Mesenchymal stem cell (in vitro differentiated cells and primary cell): ENCODE results near the gene NEDD9.
A peak's percentile ranks its signal among the peaks of the same experiment; 100 is the strongest.

Experiments used
- DNase-seq: peaks from one replicate; pipeline ENCODE4 v3.0.0-alpha.2; 2013
- H2AFZ ChIP-seq: one replicate; pipeline ENCODE4 v1.6.1; 2013; ENCODE audit warnings: low read depth, mild to moderate bottlenecking, control low read depth, inconsistent platforms, low read length, moderate library complexity
- H2AK5ac ChIP-seq: 2 replicates; pipeline ENCODE4 v1.6.1; 2013; ENCODE audit warnings: low read length, moderate library complexity, mild to moderate bottlenecking, inconsistent platforms; ENCODE audit not compliant: severe bottlenecking
- H2BK120ac ChIP-seq: one replicate; pipeline ENCODE4 v1.6.1; 2013; ENCODE audit warnings: low read depth, mild to moderate bottlenecking, inconsistent platforms, low read length, moderate library complexity
- H2BK12ac ChIP-seq, 2 experiments: one replicate each; pipeline ENCODE4 v1.6.1; 2013; ENCODE audit warnings: inconsistent platforms in 2 of 2, low read length in 2 of 2, mild to moderate bottlenecking in 2 of 2, moderate library complexity in 2 of 2, control low read depth in 1 of 2
- H2BK15ac ChIP-seq: one replicate; pipeline ENCODE4 v1.6.1; 2013; ENCODE audit warnings: mild to moderate bottlenecking, low read depth, inconsistent platforms; ENCODE audit not compliant: poor library complexity, severe bottlenecking
- H2BK5ac ChIP-seq: 2 replicates; pipeline ENCODE4 v1.6.1; 2013; ENCODE audit warnings: low read depth, mild to moderate bottlenecking, low read length, control low read depth, inconsistent platforms; ENCODE audit not compliant: poor library complexity, severe bottlenecking
- H3K14ac ChIP-seq, 2 experiments: one replicate each; pipeline ENCODE4 v1.6.1; 2013; ENCODE audit warnings: inconsistent platforms in 2 of 2, low read length in 2 of 2, control low read depth in 1 of 2, mild to moderate bottlenecking in 1 of 2, moderate library complexity in 1 of 2
- H3K18ac ChIP-seq, 2 experiments: one replicate each; pipeline ENCODE4 v1.6.1; 2013; ENCODE audit warnings: inconsistent platforms in 2 of 2, low read length in 2 of 2, control low read depth in 1 of 2, low read depth in 1 of 2, mild to moderate bottlenecking in 1 of 2
- H3K23ac ChIP-seq, 2 experiments: one replicate each; pipeline ENCODE4 v1.6.1; 2013; ENCODE audit warnings: inconsistent platforms in 2 of 2, low read length in 2 of 2, mild to moderate bottlenecking in 2 of 2, moderate library complexity in 2 of 2, control low read depth in 1 of 2
- H3K27ac ChIP-seq: 2 replicates; pipeline ENCODE4 v1.5.1; 2013; ENCODE audit warnings: mild to moderate bottlenecking, moderate library complexity, low read length, control low read depth, inconsistent platforms; ENCODE audit not compliant: poor library complexity, severe bottlenecking
- H3K27me3 ChIP-seq, 2 experiments: 2 replicates each; pipeline versions ENCODE4 v1.6.1 to v1.7.0; 2013; ENCODE audit warnings: low read length in 2 of 2, mild to moderate bottlenecking in 2 of 2, moderate library complexity in 2 of 2, control low read depth in 1 of 2, inconsistent platforms in 1 of 2; ENCODE audit not compliant: control insufficient read depth in 1 of 2, insufficient read depth in 1 of 2
- H3K36me3 ChIP-seq, 2 experiments: 2 replicates each; pipeline versions ENCODE4 v1.6.1 to v1.7.0; 2013; ENCODE audit warnings: low read length in 2 of 2, control low read depth in 1 of 2, inconsistent platforms in 1 of 2, low read depth in 1 of 2, mild to moderate bottlenecking in 1 of 2; ENCODE audit not compliant: insufficient read depth in 2 of 2, control insufficient read depth in 1 of 2
- H3K4ac ChIP-seq, 2 experiments: one replicate each; pipeline ENCODE4 v1.6.1; 2013; ENCODE audit warnings: inconsistent platforms in 2 of 2, low read length in 2 of 2, mild to moderate bottlenecking in 2 of 2, moderate library complexity in 2 of 2, control low read depth in 1 of 2, low read depth in 1 of 2
- H3K4me1 ChIP-seq: 2 replicates; pipeline ENCODE4 v1.6.1; 2013; ENCODE audit warnings: low read depth, low read length, control low read depth; ENCODE audit not compliant: control insufficient read depth, insufficient read depth
- H3K4me2 ChIP-seq: 2 replicates; pipeline ENCODE4 v1.6.1; 2013; ENCODE audit warnings: low read length, mild to moderate bottlenecking, inconsistent platforms; ENCODE audit not compliant: poor library complexity, severe bottlenecking
- H3K4me3 ChIP-seq, 2 experiments: 2 replicates each; pipeline versions ENCODE4 v1.5.1 to v1.7.0; 2013; ENCODE audit warnings: low read length in 2 of 2, mild to moderate bottlenecking in 2 of 2, control low read depth in 1 of 2, low read depth in 1 of 2; ENCODE audit not compliant: insufficient read depth in 1 of 2
- H3K79me1 ChIP-seq: replicated peaks from 2 replicates; pipeline ENCODE4 v1.6.1; 2013; ENCODE audit warnings: mild to moderate bottlenecking, control low read depth, low read length, inconsistent platforms; ENCODE audit not compliant: poor library complexity, severe bottlenecking
- H3K9ac ChIP-seq: 2 replicates; pipeline ENCODE4 v1.7.0; 2013; ENCODE audit warnings: mild to moderate bottlenecking, low read length, moderate library complexity
- H3K9me3 ChIP-seq: 2 replicates; pipeline ENCODE4 v1.7.0; 2013; ENCODE audit warnings: mild to moderate bottlenecking, low read length; ENCODE audit not compliant: control insufficient read depth
- H4K8ac ChIP-seq: one replicate; pipeline ENCODE4 v1.6.1; 2013; ENCODE audit warnings: inconsistent platforms, mild to moderate bottlenecking, low read length, moderate library complexity
- H4K91ac ChIP-seq: one replicate; pipeline ENCODE4 v1.6.1; 2013; ENCODE audit warnings: mild to moderate bottlenecking, low read length, inconsistent platforms
- WGBS: methylation state at CpG from one replicate; pipeline ENCODE4 v1.1.7; 2013; ENCODE audit warnings: mixed read lengths; 5-methylcytosine and 5-hydroxymethylcytosine counted together

Gene NEDD9

DNA sequence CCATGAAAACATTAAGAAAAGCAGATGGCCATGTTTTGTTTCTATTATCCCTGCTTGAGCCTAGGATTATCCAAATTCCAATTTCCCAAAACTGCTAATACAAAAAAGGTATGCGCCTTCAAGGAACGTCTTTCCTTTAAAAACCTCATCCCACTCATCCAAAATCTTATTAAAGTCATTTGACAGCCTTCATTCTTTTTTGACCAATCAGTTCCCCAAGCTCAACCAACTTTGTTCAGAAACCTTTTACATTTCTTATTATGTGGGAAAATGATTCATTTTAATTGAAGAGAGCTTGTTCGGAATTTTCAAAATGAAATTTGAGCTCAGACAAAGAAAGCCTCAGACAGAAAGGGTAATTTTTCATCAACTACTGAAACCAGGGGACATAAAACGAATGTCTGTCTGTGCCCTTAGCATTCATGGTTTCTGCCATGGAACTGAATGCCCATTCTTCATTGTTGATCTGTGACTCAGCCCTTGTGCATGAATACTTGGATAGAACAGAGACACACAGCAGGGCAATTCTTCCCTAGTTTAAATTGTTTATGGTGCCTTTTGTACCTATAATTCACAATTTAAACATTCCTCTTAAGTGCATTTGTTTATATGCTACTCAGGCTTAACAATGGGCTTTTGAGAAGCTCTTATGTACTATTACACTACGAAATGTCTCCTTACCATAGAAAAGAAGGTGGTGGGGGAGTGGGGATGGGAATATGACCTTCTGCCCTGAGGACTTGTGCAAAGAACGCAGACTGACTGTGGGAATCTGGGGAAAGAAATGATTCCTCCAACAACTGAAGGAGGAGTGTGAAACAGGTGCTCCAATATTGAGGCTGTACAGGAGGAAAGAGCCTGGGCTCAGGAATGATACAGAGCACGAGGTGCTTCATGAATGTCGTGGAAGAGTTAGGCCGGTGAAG is 71.2 kb downstream of the NEDD9 start:
- Histone ChIP-seq H2BK120ac (no peak overlapping the region), H3K4me1 (no peaks in the 10 kb centered on the region), H3K9me3 (no peaks in the 10 kb centered on the region), H3K79me1 (peaks cover 2% of the 10 kb centered on the region), H3K9ac (no peak overlapping the region), H3K27me3 (no peaks in the 10 kb centered on the region), H3K18ac (no peak overlapping the region), H4K8ac (no peak overlapping the region), H3K23ac (peak overlapping the region in 1 of 2 experiments; percentile 42), H2BK5ac (no peak overlapping the region), H2BK12ac (peak overlapping the region in 1 of 2 experiments; percentile 10), H2AFZ (no peak overlapping the region), H3K4me3 (no peak overlapping the region), H2BK15ac (no peak overlapping the region), H3K4ac (no peak overlapping the region), H3K27ac (no peak overlapping the region), H4K91ac (no peak overlapping the region), H3K36me3 (no peaks in the 10 kb centered on the region), H3K14ac (no peak overlapping the region), H3K4me2 (no peak overlapping the region), H2AK5ac (no peak overlapping the region)
- WGBS, result 72% methylated on average over 8 of the region's 9 CpGs
- peak; percentile 27 for DNase-seq

DNA sequence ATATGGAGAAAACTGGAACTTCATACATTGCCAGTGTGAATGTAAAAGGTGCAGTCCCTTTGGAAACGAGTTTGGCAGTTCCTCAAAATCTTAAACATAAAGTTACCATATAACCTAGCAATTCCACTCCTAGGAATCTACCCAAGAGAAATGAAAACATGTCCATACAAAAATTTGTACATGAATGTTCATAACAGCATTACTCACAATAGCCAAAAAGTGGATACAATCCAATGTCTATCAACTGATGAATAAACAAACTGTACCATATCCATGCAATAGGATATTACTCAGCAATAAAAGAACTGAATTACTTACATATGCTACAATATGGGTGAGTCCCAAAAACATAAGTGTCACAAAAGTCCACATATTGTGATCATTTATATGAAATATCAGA is 72.3 kb downstream of the NEDD9 start:
- Histone ChIP-seq H3K4ac (no peak overlapping the region), H3K14ac (no peak overlapping the region), H3K23ac (no peak overlapping the region), H4K91ac (no peak overlapping the region), H3K79me1 (peaks cover 2% of the 10 kb centered on the region), H2BK15ac (no peak overlapping the region), H2BK12ac (no peak overlapping the region), H3K4me3 (no peak overlapping the region), H3K27me3 (no peaks in the 10 kb centered on the region), H2BK120ac (no peak overlapping the region), H3K4me1 (no peaks in the 10 kb centered on the region), H2BK5ac (no peak overlapping the region), H3K27ac (no peak overlapping the region), H3K9me3 (no peaks in the 10 kb centered on the region), H4K8ac (no peak overlapping the region), H3K4me2 (no peak overlapping the region), H2AFZ (no peak overlapping the region), H3K36me3 (no peaks in the 10 kb centered on the region), H3K18ac (no peak overlapping the region), H2AK5ac (no peak overlapping the region), H3K9ac (no peak overlapping the region)
- WGBS, result 77% methylated on average over 1 of the region's 1 CpG
- DNase-seq, result no peak

DNA sequence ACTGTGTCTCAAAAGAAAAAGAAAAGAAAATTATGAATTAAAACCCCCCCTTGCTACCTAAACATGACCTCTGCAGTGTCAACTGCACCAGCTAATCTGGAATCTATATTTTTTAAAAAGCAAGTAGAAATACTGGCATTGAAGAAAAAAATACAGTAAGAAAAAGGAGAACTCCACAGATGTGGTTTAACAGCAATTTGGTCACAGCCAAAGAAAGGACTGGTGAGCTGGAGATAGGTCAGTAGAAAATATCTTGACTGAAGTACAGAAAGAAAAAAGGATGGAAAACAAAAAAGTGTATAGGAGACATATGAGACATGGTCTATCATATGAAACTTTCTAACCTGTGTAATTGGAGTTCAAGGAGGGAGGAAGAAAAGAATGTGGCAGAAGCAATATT is 76.9 kb downstream of the NEDD9 start:
- no peak overlapping the region for H3K23ac ChIP-seq
- no peak overlapping the region for H4K8ac ChIP-seq
- H3K14ac ChIP-seq, result no peak overlapping the region
- H3K79me1 ChIP-seq, result no peaks in the 10 kb centered on the region
- H2BK15ac ChIP-seq, result no peak overlapping the region
- no peak overlapping the region for H2BK5ac ChIP-seq
- H3K4me1 ChIP-seq, result no peaks in the 10 kb centered on the region
- no peaks in the 10 kb centered on the region for H3K36me3 ChIP-seq
- H3K4me3 ChIP-seq, result no peak overlapping the region
- no peak overlapping the region for H3K9ac ChIP-seq
- no peaks in the 10 kb centered on the region for H3K9me3 ChIP-seq
- H3K27ac ChIP-seq, result no peak overlapping the region
- H3K27me3 ChIP-seq, result no peaks in the 10 kb centered on the region
- no peak for DNase-seq
- H2BK12ac ChIP-seq, result no peak overlapping the region
- H3K4ac ChIP-seq, result no peak overlapping the region
- H2AK5ac ChIP-seq, result no peak overlapping the region
- no peak overlapping the region for H3K18ac ChIP-seq
- no peak overlapping the region for H3K4me2 ChIP-seq
- H4K91ac ChIP-seq, result no peak overlapping the region
- no peak overlapping the region for H2AFZ ChIP-seq
- H2BK120ac ChIP-seq, result no peak overlapping the region

DNA sequence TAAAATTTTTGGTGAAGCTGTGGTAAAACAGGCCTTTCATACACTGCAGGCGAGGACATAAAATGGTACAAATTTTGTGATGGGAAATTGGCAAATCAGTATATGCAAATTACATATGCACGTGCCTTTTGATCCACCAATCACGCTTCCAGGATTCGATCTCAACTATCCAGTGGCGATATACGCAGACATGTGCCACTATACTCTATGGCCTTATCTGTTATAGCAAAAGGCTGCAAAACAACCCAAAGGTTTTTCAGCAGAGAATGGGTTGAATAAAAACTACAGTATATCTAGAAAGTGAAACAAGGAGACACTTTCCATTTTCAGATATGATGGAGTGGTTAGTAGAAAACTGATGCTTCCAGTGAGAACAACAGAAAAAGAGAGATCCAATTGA is 79.0 kb downstream of the NEDD9 start:
- H2BK15ac ChIP-seq, result no peak overlapping the region
- no peak overlapping the region for H2AK5ac ChIP-seq
- H3K18ac ChIP-seq, result no peak overlapping the region
- H3K9me3 ChIP-seq, result no peaks in the 10 kb centered on the region
- no peak overlapping the region for H3K23ac ChIP-seq
- no peaks in the 10 kb centered on the region for H3K36me3 ChIP-seq
- no peak overlapping the region for H3K4me2 ChIP-seq
- H3K79me1 ChIP-seq, result no peaks in the 10 kb centered on the region
- no peak overlapping the region for H3K4ac ChIP-seq
- no peak overlapping the region for H2AFZ ChIP-seq
- no peak overlapping the region for H3K9ac ChIP-seq
- no peak overlapping the region for H3K14ac ChIP-seq
- H3K4me3 ChIP-seq, result no peak overlapping the region
- no peak for DNase-seq
- no peak overlapping the region for H2BK120ac ChIP-seq
- no peaks in the 10 kb centered on the region for H3K27me3 ChIP-seq
- no peak overlapping the region for H4K8ac ChIP-seq
- H4K91ac ChIP-seq, result no peak overlapping the region
- no peak overlapping the region for H2BK12ac ChIP-seq
- 92% methylated on average over 6 of the region's 6 CpGs for WGBS
- H3K4me1 ChIP-seq, result no peaks in the 10 kb centered on the region
- H2BK5ac ChIP-seq, result no peak overlapping the region
- H3K27ac ChIP-seq, result no peak overlapping the region
